Lung (tissue), 16 donors: ENCODE data around the gene STRBP. TPM values are rescaled to one million over a fixed set of nuclear protein-coding genes. Genes with fewer than 3 reads are reported as not detected.

ENCODE experiments used
- ATAC-seq: fragments of 200-7000 bp; cut with Tn5 transposase; one replicate; pipeline ENCODE4 v1.9.1; 2020; ENCODE audit warnings: moderate number of reproducible peaks; ENCODE audit not compliant: insufficient read depth, low FRiP score
- DNase-seq, 3 donors: peaks; one replicate each; pipeline ENCODE4 v3.0.0-alpha.2; 2013 to 2017
- H3K27ac ChIP-seq, 2 donors: one replicate each; pipeline ENCODE4 v1.5.1; 2013; ENCODE audit warnings: mild to moderate bottlenecking in 2 of 2, moderate library complexity in 2 of 2, control low read depth in 1 of 2, inconsistent platforms in 1 of 2, low read depth in 1 of 2, low read length in 1 of 2
- H3K27me3 ChIP-seq, 3 donors: one replicate each; pipeline ENCODE4 v1.5.1; 2013; ENCODE audit warnings: low read length in 2 of 3; ENCODE audit not compliant: control insufficient read depth in 3 of 3, insufficient read depth in 3 of 3
- H3K36me3 ChIP-seq, 4 donors: one replicate each; pipeline ENCODE4 v1.5.1; 2013; ENCODE audit warnings: low read length in 4 of 4, mild to moderate bottlenecking in 1 of 4, moderate library complexity in 1 of 4; ENCODE audit not compliant: control insufficient read depth in 4 of 4, insufficient read depth in 4 of 4
- H3K4me1 ChIP-seq, 5 donors: one replicate each; pipeline ENCODE4 v1.5.1; 2013; ENCODE audit warnings: low read length in 5 of 5, mild to moderate bottlenecking in 2 of 5, moderate library complexity in 1 of 5; ENCODE audit not compliant: control insufficient read depth in 5 of 5, insufficient read depth in 5 of 5
- H3K4me3 ChIP-seq: one replicate; pipeline ENCODE4 v1.5.1; 2013; ENCODE audit warnings: mild to moderate bottlenecking, control low read depth, moderate library complexity
- H3K9ac ChIP-seq, 2 donors: one replicate each; pipeline ENCODE4 v1.5.1; 2013; ENCODE audit warnings: low read length in 2 of 2, control low read depth in 1 of 2; ENCODE audit not compliant: insufficient read depth in 1 of 2
- H3K9me3 ChIP-seq, 4 donors: one replicate each; pipeline ENCODE4 v1.5.1; 2013; ENCODE audit warnings: low read length in 3 of 4, mild to moderate bottlenecking in 1 of 4, moderate library complexity in 1 of 4; ENCODE audit not compliant: control insufficient read depth in 4 of 4, insufficient read depth in 3 of 4
- WGBS, 2 donors: extraction: QIAGEN DNeasy Blood & Tissue Kit; methylation state at CpG; one replicate each; pipeline ENCODE4 v1.1.7; 2013; 5-methylcytosine and 5-hydroxymethylcytosine counted together
- long read RNA-seq, 5 donors: transcript quantifications; one replicate each; lab custom pipeline, GENCODE V29; 2026
- polyA plus RNA-seq, 2 donors: library from polyadenylated mRNA; stranded (reverse); fragments of 200-250 nt; gene quantifications; one replicate each; pipeline ENCODE4 v1.2.1, GENCODE V29; 2013
- total RNA-seq, 2 donors: library from RNA; depleted of rRNA in 1 of 2; stranded (reverse); fragments of >200 nt in 1 of 2; gene quantifications; one replicate each; pipeline ENCODE4 v1.2.1, GENCODE V29; 2014 to 2021
- TF ChIP-seq, protein P1 (sequence below): IDR thresholded peaks from 2 replicates; pipeline ENCODE4 v1.5.1; 2012; ENCODE audit warnings: mild to moderate bottlenecking; ENCODE audit errors: control extremely low read depth, extremely low read depth
- donor health status: control.
- donor health status: control.
- donor health status: Bipolar disorder and iron deficiency.
- donor health status: healthy.
- donor health status: DM: yes; HTN: yes; CAD: no.

STRBP gene
- total RNA-seq: 10 to 100 TPM; 22.1 to 27.2 TPM
- polyA plus RNA-seq: 10 to 100 TPM in 1 of 2 donors, 1 to 10 TPM in 1; 8.3 to 20.1 TPM
- long read RNA-seq, donor 1: 0 reads
- long read RNA-seq, donor 2: 0 reads
- long read RNA-seq, donor 3: 0 reads
- long read RNA-seq, donor 4: 0 reads
- long read RNA-seq, donor 5: 0 reads

- Histone ChIP-seq H3K9me3 (no peaks in the 10 kb centered on the region), H3K4me1 (peaks cover 0 to 8% (median 3%) of the 10 kb centered on the region in 5 donors), H3K27me3 (peaks cover 0 to 6% (median 0%) of the 10 kb centered on the region in 3 donors), H3K27ac (peak within 1 kb of the TSS; percentile 61 to 89), H3K9ac (peak within 1 kb of the TSS in 1 of 2 donors; percentile 61), H3K4me3 (peak within 1 kb of the TSS; percentile 95), H3K36me3 (no peaks in the 10 kb centered on the region)
- peak; percentile 97 for ATAC-seq
- TF ChIP-seq, protein P1, sequence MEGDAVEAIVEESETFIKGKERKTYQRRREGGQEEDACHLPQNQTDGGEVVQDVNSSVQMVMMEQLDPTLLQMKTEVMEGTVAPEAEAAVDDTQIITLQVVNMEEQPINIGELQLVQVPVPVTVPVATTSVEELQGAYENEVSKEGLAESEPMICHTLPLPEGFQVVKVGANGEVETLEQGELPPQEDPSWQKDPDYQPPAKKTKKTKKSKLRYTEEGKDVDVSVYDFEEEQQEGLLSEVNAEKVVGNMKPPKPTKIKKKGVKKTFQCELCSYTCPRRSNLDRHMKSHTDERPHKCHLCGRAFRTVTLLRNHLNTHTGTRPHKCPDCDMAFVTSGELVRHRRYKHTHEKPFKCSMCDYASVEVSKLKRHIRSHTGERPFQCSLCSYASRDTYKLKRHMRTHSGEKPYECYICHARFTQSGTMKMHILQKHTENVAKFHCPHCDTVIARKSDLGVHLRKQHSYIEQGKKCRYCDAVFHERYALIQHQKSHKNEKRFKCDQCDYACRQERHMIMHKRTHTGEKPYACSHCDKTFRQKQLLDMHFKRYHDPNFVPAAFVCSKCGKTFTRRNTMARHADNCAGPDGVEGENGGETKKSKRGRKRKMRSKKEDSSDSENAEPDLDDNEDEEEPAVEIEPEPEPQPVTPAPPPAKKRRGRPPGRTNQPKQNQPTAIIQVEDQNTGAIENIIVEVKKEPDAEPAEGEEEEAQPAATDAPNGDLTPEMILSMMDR: peak; percentile 2
- 0 to 1% methylated on average over 67 to 97 of the region's 97 CpGs for WGBS, 2 donors
- peak; percentile 85 to 93 (median 90) for DNase-seq
Observed at GRCh38 chr9:123268465-123269259, at the start of gene STRBP. Gene STRBP, minus strand, starts transcription at chr9:123268586. Its CDS starts 84,452 bp downstream, at chr9:123184134.

GRCh38 chr9:123316053-123316718 is 47.8 kb upstream of the STRBP start:
- H3K9ac ChIP-seq: no peak overlapping the region
- no peaks in the 10 kb centered on the region for H3K9me3 ChIP-seq
- WGBS, 2 donors: 61 to 66% methylated on average over 7 of the region's 7 CpGs
- no peak overlapping the region for H3K4me3 ChIP-seq
- TF ChIP-seq, protein P1: no peak
- H3K4me1 ChIP-seq: peaks cover 0 to 23% (median 8%) of the 10 kb centered on the region in 5 donors
- no peak overlapping the region for H3K27ac ChIP-seq
- H3K36me3 ChIP-seq: no peaks in the 10 kb centered on the region
- H3K27me3 ChIP-seq: no peaks in the 10 kb centered on the region
- ATAC-seq (no peak), DNase-seq (no peak)

GRCh38 chr9:123315635-123316034 is 47.2 kb upstream of the STRBP start:
- DNase-seq: peak in 1 of 3 donors; percentile 3
- no peaks in the 10 kb centered on the region for H3K36me3 ChIP-seq
- no peaks in the 10 kb centered on the region for H3K9me3 ChIP-seq
- no peak overlapping the region for H3K9ac ChIP-seq
- no peak overlapping the region for H3K27ac ChIP-seq
- peaks cover 0 to 23% (median 8%) of the 10 kb centered on the region in 5 donors for H3K4me1 ChIP-seq
- ATAC-seq: no peak
- 80 to 83% methylated on average over 2 of the region's 2 CpGs for WGBS, 2 donors
- no peaks in the 10 kb centered on the region for H3K27me3 ChIP-seq
- H3K4me3 ChIP-seq: no peak overlapping the region
- TF ChIP-seq, protein P1: no peak
